K562 (cell line): ENCODE results near the gene ZNF30. TPM values are rescaled to one million over a fixed set of nuclear protein-coding genes. Genes with fewer than 3 reads are reported as not detected.

ENCODE experiments used
- ATAC-seq: fragments of 200-7000 bp; cut with Tn5 transposase; 3 replicates; pipeline ENCODE4 v1.9.1; 2020; ENCODE audit warnings: moderate library complexity
- BruUV-seq: library from RNA; stranded (reverse); fragments of 400-500 nt; replicated peaks from 2 replicates; lab custom pipeline; 2021; lab: Mats Ljungman, UMichigan
- CTCF ChIA-PET: fragments of 300-600 bp; formaldehyde crosslinking; extraction: SDS; loops from one replicate; lab custom pipeline; 2021; ENCODE audit warnings: low intra/inter-chr PET ratio; lab: Yijun Ruan, JAX
- POLR2A ChIA-PET: fragments of 300-600, 350-650 bp; sonication (Branson Sonifier 250); formaldehyde crosslinking; extraction: SDS; loops from one replicate; lab custom pipeline; 2021; ENCODE audit warnings: antibody characterized with exemption, inconsistent platforms; lab: Yijun Ruan, JAX
- DNase-seq, 4 experiments: peaks; one replicate each; pipeline versions ENCODE4 v3.0.0 to v3.0.0-alpha.2; 2011 to 2018; ENCODE audit warnings: low spot score in 3 of 4, mixed read lengths in 3 of 4; ENCODE audit errors: extremely low read depth in 1 of 4
- FAIRE-seq: peaks from 2 replicates; lab custom pipeline; 2011; peaks lifted over from hg19 to GRCh38; lab: Jason Lieb, UNC
- H2AFZ ChIP-seq: 2 replicates; pipeline ENCODE4 v1.6.0; 2011; ENCODE audit warnings: low read depth, low read length, control low read depth, inconsistent platforms
- H3K27ac ChIP-seq: fragments of 200-600 bp; 3 replicates; pipeline ENCODE4 v1.8.0; 2011; ENCODE audit warnings: low read depth, mild to moderate bottlenecking, control low read depth, inconsistent platforms, low read length, moderate library complexity, mixed read lengths; ENCODE audit errors: extremely low read depth
- H3K27me3 ChIP-seq, 2 experiments: fragments of 300-600 bp in 1 of 2; 2 replicates in 1 of 2; 3 replicates in 1 of 2; pipeline versions ENCODE4 v1.6.0 to v1.8.0; 2011; ENCODE audit warnings: inconsistent platforms in 2 of 2, low read length in 2 of 2, mild to moderate bottlenecking in 1 of 2, mixed read lengths in 1 of 2, moderate library complexity in 1 of 2; ENCODE audit not compliant: control insufficient read depth in 2 of 2, insufficient read depth in 2 of 2
- H3K36me3 ChIP-seq: fragments of 300-600 bp; 3 replicates; pipeline ENCODE4 v1.8.0; 2011; ENCODE audit warnings: mild to moderate bottlenecking, low read length, inconsistent platforms; ENCODE audit not compliant: control insufficient read depth, insufficient read depth
- H3K4me1 ChIP-seq, 2 experiments: fragments of 200-600 bp in 1 of 2; replicated peaks in 1 of 2; 2 replicates in 1 of 2; 3 replicates in 1 of 2; pipeline versions ENCODE4 v1.5.1 to v1.8.0; 2011; ENCODE audit warnings: inconsistent platforms in 2 of 2, low read length in 2 of 2, mild to moderate bottlenecking in 1 of 2, mixed read lengths in 1 of 2, moderate library complexity in 1 of 2; ENCODE audit not compliant: control insufficient read depth in 2 of 2, insufficient read depth in 2 of 2
- H3K4me2 ChIP-seq: 2 replicates; pipeline ENCODE4 v1.6.1; 2011; ENCODE audit warnings: low read length, control low read depth, inconsistent platforms, mixed read lengths; ENCODE audit not compliant: insufficient read depth
- H3K4me3 ChIP-seq: fragments of 200-600 bp; sonication (generic), shearing (Covaris generic); 2 replicates; pipeline ENCODE4 v1.5.1; 2016; ENCODE audit warnings: control low read depth, inconsistent platforms
- H3K79me2 ChIP-seq: fragments of 200-600 bp; 3 replicates; pipeline ENCODE4 v1.8.0; 2011; ENCODE audit warnings: low read length, inconsistent platforms; ENCODE audit not compliant: control insufficient read depth, insufficient read depth
- H3K9ac ChIP-seq, 2 experiments: 2 replicates each; pipeline versions ENCODE4 v1.6.0 to v1.6.1; 2011; ENCODE audit warnings: low read depth in 2 of 2, low read length in 2 of 2, control low read depth in 1 of 2, inconsistent platforms in 1 of 2, mild to moderate bottlenecking in 1 of 2, mixed read lengths in 1 of 2; ENCODE audit not compliant: insufficient read depth in 1 of 2
- H3K9me1 ChIP-seq: one replicate; pipeline ENCODE4 v1.6.0; 2011; ENCODE audit warnings: inconsistent platforms, mild to moderate bottlenecking, low read length, moderate library complexity; ENCODE audit not compliant: control insufficient read depth, insufficient read depth
- H3K9me3 ChIP-seq: replicated peaks from 2 replicates; pipeline ENCODE4 v1.5.1; 2011; ENCODE audit warnings: low read depth, low read length, inconsistent platforms; ENCODE audit not compliant: control insufficient read depth, insufficient read depth
- H4K20me1 ChIP-seq: replicated peaks from 2 replicates; pipeline ENCODE4 v1.6.1; 2011; ENCODE audit warnings: low read length, inconsistent platforms, mixed read lengths; ENCODE audit not compliant: control insufficient read depth, insufficient read depth
- ATF3 ChIP-seq, 2 experiments: fragments of 450-650 bp in 1 of 2; sonication (generic) in 1 of 2; formaldehyde crosslinking in 1 of 2; IDR thresholded peaks in 1 of 2; conservative IDR thresholded peaks in 1 of 2; 2 replicates each; pipeline versions ENCODE4 v1.6.1 to v1.8.1; 2016 to 2023; ENCODE audit warnings: mild to moderate bottlenecking in 2 of 2, moderate library complexity in 2 of 2, inconsistent platforms in 1 of 2, missing genetic modification reagents in 1 of 2
- CEBPB ChIP-seq: fragments of 450-650 bp; IDR thresholded peaks from 2 replicates; pipeline ENCODE4 v1.6.1; 2016; ENCODE audit warnings: missing genetic modification characterization, missing compliant biosample characterization
- FOXO4 ChIP-seq: fragments of 450-650 bp; formaldehyde crosslinking; IDR thresholded peaks from 2 replicates; pipeline ENCODE4 v1.4.0; 2020; ENCODE audit warnings: mild to moderate bottlenecking, moderate library complexity
- NR1H2 ChIP-seq: sonication (generic); formaldehyde crosslinking; IDR thresholded peaks from 2 replicates; pipeline ENCODE4 v1.4.0; 2020; ENCODE audit warnings: mild to moderate bottlenecking, missing genetic modification reagents
- PURB ChIP-seq: sonication (generic); formaldehyde crosslinking; IDR thresholded peaks from 2 replicates; pipeline ENCODE4 v1.9.0; 2021; ENCODE audit warnings: low read depth, mild to moderate bottlenecking, missing genetic modification reagents
- RBM14 ChIP-seq: fragments of 200-400 bp; formaldehyde crosslinking; IDR thresholded peaks from 2 replicates; pipeline ENCODE4 v1.6.1; 2018; ENCODE audit warnings: low read depth, mild to moderate bottlenecking, low read length, moderate library complexity, borderline replicate concordance; ENCODE audit not compliant: insufficient read depth
- THRAP3 ChIP-seq: fragments of 450-650 bp; IDR thresholded peaks from 2 replicates; pipeline ENCODE4 v1.6.1; 2016; ENCODE audit warnings: mild to moderate bottlenecking, inconsistent platforms, borderline replicate concordance
- ZNF639 ChIP-seq, 2 experiments: fragments of 200-800 bp in 1 of 2; sonication (Bioruptor generic) in 1 of 2; sonication (generic) in 1 of 2; formaldehyde crosslinking in 1 of 2; IDR thresholded peaks in 1 of 2; conservative IDR thresholded peaks in 1 of 2; 2 replicates each; pipeline versions ENCODE4 v1.5.0 to v1.6.1; 2016 to 2020; ENCODE audit warnings: missing compliant biosample characterization in 1 of 2, missing genetic modification characterization in 1 of 2, missing genetic modification reagents in 1 of 2
- WGBS: fragments of 100-300 bp; shearing (Covaris generic); methylation state at CpG from one replicate; pipeline ENCODE4 v1.1.6; 2016; ENCODE audit warnings: low coverage, mixed read lengths; ENCODE audit not compliant: insufficient coverage; ENCODE audit errors: missing lambda C conversion rate; 5-methylcytosine and 5-hydroxymethylcytosine counted together
- in situ Hi-C: fragments of 300-500 bp; cut with MboI; formaldehyde crosslinking; loops from 4 replicates; pipeline ENCODE4 v1.15.0; 2018; ENCODE audit warnings: inconsistent platforms, mixed read lengths
- intact Hi-C: fragments of 100-400 bp; cut with micrococcal nuclease; formaldehyde crosslinking; loops from 2 replicates; pipeline ENCODE4 v1.14.2; 2022
- polyA plus RNA-seq, 8 experiments: library from polyadenylated mRNA; depleted of rRNA in 4 of 8; stranded (reverse) in 5 of 8; unstranded in 3 of 8; fragments of >200 nt; fragmentation: Nextera tagmentation in 2 of 8; fragmentation: Illumina TruSeq in 1 of 8; extraction: Ambion mirVana in 2 of 8; extraction: Trizol in 1 of 8; gene quantifications; 2 replicates each; pipeline versions ENCODE4 v1.2.1 to v1.2.3, GENCODE V29; 2011 to 2014; ENCODE audit warnings: inconsistent platforms in 1 of 8, missing spikeins in 1 of 8
- total RNA-seq, 7 experiments: library from RNA; depleted of rRNA in 6 of 7; stranded (reverse); fragments of >200 nt in 6 of 7; fragmentation: Illumina TruSeq in 2 of 7; extraction: Trizol in 2 of 7; gene quantifications; 2 replicates each; pipeline versions ENCODE4 v1.2.1 to v1.2.3, GENCODE V29; 2011 to 2021; ENCODE audit warnings: low replicate concordance in 1 of 7

ZNF30 gene
- total and polyA plus RNA-seq, 9 of the 15 experiments (the other 6 are each of a cell fraction or from before 2014, with no cell fraction given) = 7.3 to 13.4 (median 10.6) TPM

GRCh38 chr19:34932494-34932893 is 5.8 kb downstream of the ZNF30 start:
- in situ Hi-C loops (no loop called here), intact Hi-C loops (no loop called here)
- FAIRE-seq (no peak), ATAC-seq (no peak), DNase-seq (no peak)
- WGBS = 95% methylated on average over 5 of the region's 6 CpGs
- no peak overlapping the region for H3K4me2 ChIP-seq
- H3K27me3 ChIP-seq = no peaks in the 10 kb centered on the region
- no peaks in the 10 kb centered on the region; the same call in 1 of the 2 replicates for H3K9me3 ChIP-seq
- H4K20me1 ChIP-seq = no peaks in the 10 kb centered on the region
- BruUV-seq = no TSS peak
- ChIA-PET CTCF (no interaction called here), POLR2A (no interaction called here)
- H3K36me3 ChIP-seq = peaks cover 54% of the 10 kb centered on the region
- H2AFZ ChIP-seq = no peak overlapping the region
- no peak overlapping the region for H3K9ac ChIP-seq
- H3K9me1 ChIP-seq = no peaks in the 10 kb centered on the region
- H3K27ac ChIP-seq = no peak overlapping the region
- TF ChIP-seq NR1H2 (CRISPR knock-in tag) = no peak
- 0 out of 2 replicates have a peak, but pooled peaks have one; percentile 11 for TF ChIP-seq CEBPB
- peaks cover 0 to 4% of the 10 kb centered on the region in 2 experiments; a peak in 1 of 5 replicates for H3K4me1 ChIP-seq
- no peak overlapping the region for H3K4me3 ChIP-seq
- peaks cover 5% of the 10 kb centered on the region for H3K79me2 ChIP-seq

GRCh38 chr19:34936184-34936583 is 9.5 kb downstream of the ZNF30 start:
- no peak for FAIRE-seq

More at GRCh38 chr19:34936184-34936583, 9.5 kb downstream of the ZNF30 start:
- in situ Hi-C loops = no loop called here
- H3K27me3 ChIP-seq = no peaks in the 10 kb centered on the region
- ATAC-seq (no peak), DNase-seq (no peak)
- no peaks in the 10 kb centered on the region for H3K4me1 ChIP-seq
- no peak overlapping the region for H3K4me3 ChIP-seq
- no peaks in the 10 kb centered on the region for H4K20me1 ChIP-seq
- no peaks in the 10 kb centered on the region for H3K9me1 ChIP-seq
- H2AFZ ChIP-seq = no peak overlapping the region
- intact Hi-C loops = no loop called here
- POLR2A ChIA-PET = interaction anchor here (1.1 kb wide), 1 partner anchor 27 kb away, joined by 3 read pairs; no protein-coding TSS in a partner anchor
- H3K36me3 ChIP-seq = peaks cover 44% of the 10 kb centered on the region
- no peak overlapping the region for H3K27ac ChIP-seq
- no TSS peak for BruUV-seq
- WGBS = 100% methylated on average over 4 of the region's 4 CpGs
- CTCF ChIA-PET = no interaction called here
- TF ChIP-seq RBM14 = no peak
- TF ChIP-seq PURB (CRISPR knock-in tag) = no peak
- no peak for TF ChIP-seq ZNF639 (CRISPR knock-in tag; conservative IDR thresholded peaks at IDR 0.05 in 1 of 2, IDR thresholded peaks at IDR 0.05 in 1 of 2)
- TF ChIP-seq THRAP3 = no peak
- TF ChIP-seq ATF3 (IDR thresholded peaks at IDR 0.05) = no peak
- no peak for TF ChIP-seq ATF3 (CRISPR knock-in tag; conservative IDR thresholded peaks at IDR 0.05)
- no peak for TF ChIP-seq FOXO4
- H3K9ac ChIP-seq = no peak overlapping the region
- H3K79me2 ChIP-seq = no peaks in the 10 kb centered on the region
- no peak overlapping the region for H3K4me2 ChIP-seq
- H3K9me3 ChIP-seq = no peaks in the 10 kb centered on the region; the same call in 1 of the 2 replicates
